ENCODE measurements around the gene LIG1.

GRCh38 chr19:48203222-48203793 is 33.2 kb upstream of the LIG1 start:
- TF ChIP-seq CTCF (IDR thresholded peaks at IDR 0.05) (no peak), POLR2AphosphoS5 (IDR thresholded peaks at IDR 0.05) (no peak), POLR2A (IDR thresholded peaks at IDR 0.05) (no peak)

All from sigmoid colon (tissue), 4 donors.